Right atrium auricular region (tissue), 2 donors: ENCODE results near the gene ZNF319. TPM values are rescaled to one million over a fixed set of nuclear protein-coding genes. Genes with fewer than 3 reads are reported as not detected.

ENCODE experiments used
- DNase-seq: peaks from one replicate; pipeline ENCODE4 v3.0.0-alpha.2; 2019; ENCODE audit warnings: low spot score
- H3K27ac ChIP-seq, 2 donors: fragments of 200-600 bp; sonication (generic); 1 replicate in 1 of 2; 2 replicates in 1 of 2; pipeline ENCODE4 v1.5.1; 2016 to 2019
- H3K27me3 ChIP-seq, 2 donors: fragments of 200-600 bp; sonication (generic); one replicate each; pipeline versions ENCODE4 v1.5.1 to v1.6.0; 2017 to 2019
- H3K36me3 ChIP-seq: fragments of 200-600 bp; sonication (generic); one replicate; pipeline ENCODE4 v1.5.1; 2016
- H3K4me1 ChIP-seq, 2 donors: fragments of 200-600 bp; sonication (generic); one replicate each; pipeline versions ENCODE4 v1.5.1 to v1.6.0; 2017 to 2019
- H3K4me3 ChIP-seq, 2 donors: fragments of 200-600 bp; sonication (generic); 1 replicate in 1 of 2; 2 replicates in 1 of 2; pipeline ENCODE4 v1.5.1; 2017 to 2019; ENCODE audit warnings: mild to moderate bottlenecking in 1 of 2, moderate library complexity in 1 of 2
- H3K9me3 ChIP-seq, 2 donors: fragments of 200-600 bp; sonication (generic); one replicate each; pipeline ENCODE4 v1.5.1; 2019
- total RNA-seq, 2 donors: library from RNA; depleted of rRNA; stranded (reverse); fragments of >200 nt; gene quantifications; one replicate each; pipeline ENCODE4 v1.1.0, GENCODE V29; 2016
- TF ChIP-seq, protein P1 (sequence below), 2 donors: fragments of 200-600 bp; sonication (generic); IDR thresholded peaks; one replicate each; pipeline ENCODE4 v1.5.1; 2019; ENCODE audit warnings: antibody characterized with exemption in 2 of 2

ZNF319 gene
- total RNA-seq, 2 donors from 2014 or later = 5.1 to 6.6 TPM

DNA sequence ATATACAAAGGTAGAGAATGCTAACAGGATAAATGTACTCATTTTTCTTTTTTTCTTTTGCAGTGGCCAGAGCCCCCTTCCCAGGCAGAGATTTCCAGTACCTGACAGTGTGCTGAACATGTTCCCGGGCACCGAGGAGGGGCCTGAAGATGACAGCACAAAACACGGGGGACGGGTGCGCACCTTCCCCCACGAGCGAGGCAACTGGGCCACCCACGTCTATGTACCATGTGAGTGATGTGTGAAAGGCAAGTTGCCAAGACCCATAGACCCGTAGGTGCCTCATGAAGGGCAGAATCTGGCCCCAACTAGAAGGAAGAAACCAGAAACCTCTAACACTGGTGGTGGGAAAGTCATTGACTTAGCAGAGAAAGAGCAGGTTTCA lies 1.9 kb upstream of the ZNF319 start:
- Histone ChIP-seq H3K27me3 (no peaks in the 10 kb centered on the region), H3K4me3 (no peak overlapping the region), H3K9me3 (no peaks in the 10 kb centered on the region), H3K36me3 (peaks cover 11% of the 10 kb centered on the region), H3K4me1 (peaks cover 0 to 41% of the 10 kb centered on the region in 2 donors), H3K27ac (no peak overlapping the region)
- no peak for DNase-seq
- TF ChIP-seq, protein P1, sequence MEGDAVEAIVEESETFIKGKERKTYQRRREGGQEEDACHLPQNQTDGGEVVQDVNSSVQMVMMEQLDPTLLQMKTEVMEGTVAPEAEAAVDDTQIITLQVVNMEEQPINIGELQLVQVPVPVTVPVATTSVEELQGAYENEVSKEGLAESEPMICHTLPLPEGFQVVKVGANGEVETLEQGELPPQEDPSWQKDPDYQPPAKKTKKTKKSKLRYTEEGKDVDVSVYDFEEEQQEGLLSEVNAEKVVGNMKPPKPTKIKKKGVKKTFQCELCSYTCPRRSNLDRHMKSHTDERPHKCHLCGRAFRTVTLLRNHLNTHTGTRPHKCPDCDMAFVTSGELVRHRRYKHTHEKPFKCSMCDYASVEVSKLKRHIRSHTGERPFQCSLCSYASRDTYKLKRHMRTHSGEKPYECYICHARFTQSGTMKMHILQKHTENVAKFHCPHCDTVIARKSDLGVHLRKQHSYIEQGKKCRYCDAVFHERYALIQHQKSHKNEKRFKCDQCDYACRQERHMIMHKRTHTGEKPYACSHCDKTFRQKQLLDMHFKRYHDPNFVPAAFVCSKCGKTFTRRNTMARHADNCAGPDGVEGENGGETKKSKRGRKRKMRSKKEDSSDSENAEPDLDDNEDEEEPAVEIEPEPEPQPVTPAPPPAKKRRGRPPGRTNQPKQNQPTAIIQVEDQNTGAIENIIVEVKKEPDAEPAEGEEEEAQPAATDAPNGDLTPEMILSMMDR (IDR thresholded peaks at IDR 0.05) = no peak

DNA sequence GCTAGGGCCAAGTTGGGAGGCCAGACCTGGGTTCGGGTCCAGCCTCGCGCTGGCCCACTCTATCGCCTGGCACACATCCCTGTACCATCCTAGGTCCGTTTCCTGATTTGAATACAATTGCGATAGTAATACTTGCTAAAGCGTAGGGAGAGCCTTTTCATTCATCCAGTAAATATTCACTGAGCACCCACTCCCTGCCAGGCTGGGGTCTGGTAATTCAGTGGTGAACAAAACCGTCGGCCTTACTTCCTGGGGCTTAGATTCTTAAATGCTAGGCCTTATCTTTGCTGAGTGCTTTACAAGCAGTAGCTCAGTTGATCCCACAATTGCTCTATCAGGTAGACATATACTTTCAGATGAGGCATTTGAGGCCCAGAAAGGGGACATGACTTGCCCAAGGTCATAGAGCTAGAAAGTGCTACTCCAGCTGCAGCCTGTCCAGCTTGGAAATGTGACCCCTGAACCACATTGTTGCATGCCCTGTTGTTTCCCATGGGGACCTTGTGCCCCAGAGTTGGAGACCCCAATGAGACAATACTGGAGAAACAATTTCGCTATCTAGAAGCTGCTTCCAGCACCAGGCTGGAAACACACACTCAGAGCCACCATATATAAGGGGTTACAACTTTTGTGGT lies 1.4 kb upstream of the ZNF319 start:
- H3K9me3 ChIP-seq = no peaks in the 10 kb centered on the region
- H3K4me3 ChIP-seq = peak overlapping the region; percentile 70 to 79
- no peaks in the 10 kb centered on the region for H3K27me3 ChIP-seq
- peak overlapping the region; percentile 87 to 94 for H3K27ac ChIP-seq
- H3K4me1 ChIP-seq = peaks cover 0 to 41% of the 10 kb centered on the region in 2 donors
- no peak for DNase-seq
- peaks cover 16% of the 10 kb centered on the region for H3K36me3 ChIP-seq
- TF ChIP-seq, protein P1 (IDR thresholded peaks at IDR 0.05) = no peak

DNA sequence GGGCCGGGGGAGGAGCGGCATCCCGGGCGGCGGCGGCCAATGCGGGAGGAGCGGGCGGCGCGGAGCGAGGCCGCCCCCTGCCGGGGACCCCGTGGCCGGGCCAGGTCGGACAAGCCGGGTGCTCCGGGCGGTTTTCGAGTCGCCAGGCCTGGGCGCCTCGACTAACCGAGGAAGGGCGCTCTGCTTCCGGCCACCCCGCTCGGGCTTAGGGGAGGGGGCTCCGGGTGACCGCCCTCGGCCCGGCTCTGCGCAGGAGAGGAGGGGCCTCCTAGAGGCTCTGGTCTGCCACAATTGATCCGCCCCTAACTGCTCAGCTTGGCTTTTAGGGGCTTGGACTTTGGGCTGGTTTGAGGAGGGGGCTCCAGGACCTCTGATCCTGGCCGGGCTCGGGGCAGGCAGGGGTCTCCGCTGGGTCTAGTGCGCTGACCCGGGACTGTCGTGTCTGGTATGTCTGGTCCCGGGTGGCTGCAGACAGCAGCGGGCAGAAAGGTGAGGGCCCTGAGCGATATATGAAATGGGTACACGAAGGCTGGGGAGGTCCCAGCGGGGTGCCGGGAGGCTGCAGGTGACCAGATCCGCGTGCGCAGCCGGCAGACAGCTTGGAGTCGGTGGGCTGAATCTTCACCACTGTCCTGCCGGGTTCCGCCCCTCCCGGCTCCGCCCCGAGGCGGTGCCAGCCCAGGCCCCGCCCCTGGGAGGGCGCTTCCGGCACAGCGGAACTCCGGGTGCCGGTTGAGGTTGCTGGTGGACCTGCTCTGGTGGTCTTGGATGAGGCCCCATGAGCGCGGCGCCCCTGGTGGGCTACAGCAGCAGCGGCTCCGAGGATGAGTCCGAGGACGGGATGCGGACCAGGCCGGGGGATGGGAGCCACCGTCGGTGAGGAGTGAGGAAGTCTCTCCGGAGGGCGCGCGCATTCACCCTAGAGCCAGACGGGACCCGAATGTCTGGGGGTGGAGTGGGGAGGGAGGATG lies 519 bp upstream of the ZNF319 start, which contains the start of gene USB1:
Gene USB1 (plus strand): TSS at position 702 of the 971 bp plus-strand sequence. CDS start 77 bp downstream, at position 779.
- Histone ChIP-seq H3K27ac (peak within 1 kb of the TSS; percentile 87 to 94), H3K9me3 (no peaks in the 10 kb centered on the region), H3K4me1 (peaks cover 0 to 41% of the 10 kb centered on the region in 2 donors), H3K4me3 (peak within 1 kb of the TSS; percentile 70 to 79), H3K36me3 (peaks cover 22% of the 10 kb centered on the region), H3K27me3 (no peaks in the 10 kb centered on the region)
- TF ChIP-seq, protein P1 (IDR thresholded peaks at IDR 0.05) = peak; percentile 81 to 90
- DNase-seq = peak; percentile 83

DNA sequence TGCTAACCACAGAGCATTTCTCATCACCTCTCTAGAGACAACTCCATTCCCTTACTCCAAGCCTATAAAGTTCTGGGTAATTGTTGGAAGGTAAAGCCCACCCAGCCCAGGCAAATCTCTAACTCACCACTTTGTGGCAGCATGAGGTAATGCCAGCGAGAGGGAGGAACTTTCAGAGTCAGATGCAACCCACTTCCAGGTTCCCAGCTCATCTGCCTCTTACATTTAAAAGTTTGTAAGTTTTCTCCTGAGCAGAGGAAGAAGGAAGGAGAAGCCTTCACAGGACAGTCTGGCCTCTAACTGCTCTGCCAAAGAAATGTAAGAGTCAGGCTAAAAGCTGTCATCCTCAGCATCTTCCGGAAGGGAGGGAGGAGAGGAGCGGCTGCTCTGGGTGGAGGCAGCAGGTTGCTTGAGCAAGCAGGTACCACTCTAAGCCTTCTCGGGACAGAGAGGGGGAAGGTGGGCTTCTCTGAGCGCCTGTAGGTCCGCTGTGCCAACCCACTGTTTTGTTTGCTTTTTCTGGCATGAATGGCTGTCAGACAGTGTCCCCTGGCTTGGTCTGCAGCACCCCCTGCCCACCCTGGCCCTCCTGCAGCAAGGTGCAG lies 1.0 kb downstream of the ZNF319 start:
- peak overlapping the region; percentile 87 to 94 for H3K27ac ChIP-seq
- H3K4me1 ChIP-seq = peaks cover 0 to 38% of the 10 kb centered on the region in 2 donors
- no peaks in the 10 kb centered on the region for H3K27me3 ChIP-seq
- TF ChIP-seq, protein P1 (IDR thresholded peaks at IDR 0.05) = no peak
- no peak for DNase-seq
- peak overlapping the region; percentile 70 to 79 for H3K4me3 ChIP-seq
- H3K9me3 ChIP-seq = no peaks in the 10 kb centered on the region
- peaks cover 37% of the 10 kb centered on the region for H3K36me3 ChIP-seq

DNA sequence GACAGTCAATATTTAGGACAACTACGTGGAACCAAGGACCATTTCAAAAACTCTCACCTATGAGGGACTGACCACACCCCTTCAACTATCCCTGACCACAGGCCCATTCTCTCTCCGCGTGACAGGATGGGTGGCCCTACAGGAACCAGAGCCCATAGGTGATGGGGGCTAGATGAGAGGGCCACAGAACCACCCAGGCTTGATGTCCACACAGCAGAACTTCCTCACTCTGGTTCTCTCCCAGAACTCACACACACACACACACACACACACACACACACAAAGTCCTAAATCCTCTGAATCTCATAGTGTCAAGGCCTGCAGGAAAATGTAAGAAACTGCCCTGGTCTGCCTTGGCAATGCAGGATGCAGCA lies 1.5 kb downstream of the ZNF319 start:
- DNase-seq = no peak
- Histone ChIP-seq H3K27ac (peak overlapping the region; percentile 87 to 94), H3K4me1 (peaks cover 0 to 38% of the 10 kb centered on the region in 2 donors), H3K27me3 (no peaks in the 10 kb centered on the region), H3K4me3 (peak overlapping the region in 1 of 2 donors; percentile 70), H3K36me3 (peaks cover 37% of the 10 kb centered on the region), H3K9me3 (no peaks in the 10 kb centered on the region)
- TF ChIP-seq, protein P1 (IDR thresholded peaks at IDR 0.05) = no peak
